Left kidney (tissue), 2 donors: ENCODE measurements around the gene FOXI1. TPM values are rescaled to one million over a fixed set of nuclear protein-coding genes. Genes with fewer than 3 reads are reported as not detected.
A peak's percentile ranks its signal among the peaks of the same experiment; 100 is the strongest.
"Not testable (repeated sequence)": the region's sequence is repeated elsewhere in the genome, so short reads cannot be mapped to it uniquely, and the experiment has no call there.

ENCODE experiments used
- DNase-seq: peaks from one replicate; pipeline ENCODE4 v3.0.0-alpha.2; 2013
- polyA plus RNA-seq: library from polyadenylated mRNA; unstranded; fragments of 120-200 nt; gene quantifications from one replicate; pipeline ENCODE4 v1.2.1, GENCODE V29; 2013; ENCODE audit not compliant: insufficient read length

Gene FOXI1
- polyA plus RNA-seq, 1 donor, result 4.8 TPM

DNA sequence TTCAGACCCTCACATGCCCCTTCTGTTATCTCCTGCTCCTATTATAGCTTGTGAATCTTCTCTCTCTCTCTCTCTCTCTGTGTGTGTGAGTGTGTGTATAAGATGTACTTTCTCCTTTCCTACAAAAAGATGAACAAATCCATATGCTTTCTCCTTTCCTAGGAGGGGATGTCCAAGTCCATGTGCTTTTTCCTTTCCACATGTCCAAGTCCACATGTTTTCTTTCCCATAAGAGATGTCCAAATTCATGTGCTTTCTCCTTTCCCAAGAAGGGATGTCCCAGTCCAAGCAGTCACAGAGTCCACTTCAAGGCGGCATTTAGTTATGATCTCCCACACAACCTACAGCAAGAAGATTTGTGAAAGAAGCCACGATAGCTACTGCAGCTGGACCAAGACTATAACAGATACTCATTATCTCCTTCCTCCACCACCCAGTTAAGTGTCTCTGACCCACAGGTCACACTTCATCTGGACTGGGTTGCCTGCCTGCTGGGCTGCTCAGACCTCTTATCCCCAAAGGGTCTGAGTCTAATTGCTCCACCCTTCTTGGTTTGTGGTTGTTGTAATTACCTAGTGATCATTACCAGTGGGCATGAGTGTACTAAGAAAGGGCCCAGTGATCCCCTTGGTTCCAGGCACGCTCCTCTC is 18.4 kb upstream of the FOXI1 start:
- no peak for DNase-seq

GRCh38 chr5:170092455-170093101 is 13.1 kb upstream of the FOXI1 start:
- no peak for DNase-seq

- DNase-seq, result not testable (repeated sequence)
These were observed 11.4 kb upstream of the FOXI1 start for GRCh38 chr5:170094329-170094728.

DNA sequence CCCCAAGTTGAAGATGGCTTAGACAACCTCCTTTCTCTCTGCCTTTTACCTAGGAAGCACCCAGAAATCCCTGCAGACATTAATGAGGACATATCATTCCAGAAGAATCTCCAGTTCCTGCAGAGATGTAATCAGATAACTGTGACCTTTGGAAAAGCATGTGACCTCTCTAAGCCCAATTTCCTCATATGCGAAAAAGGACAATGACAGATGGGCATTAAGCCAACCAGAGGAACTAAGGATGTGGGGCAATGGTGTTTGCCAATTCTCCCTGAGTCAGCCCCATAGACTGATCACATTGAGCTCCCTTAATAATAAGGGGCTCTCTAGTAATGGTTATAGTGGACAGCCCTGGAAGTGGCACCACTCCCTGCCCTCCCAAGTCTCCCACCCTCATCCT is 10.1 kb upstream of the FOXI1 start:
- DNase-seq, result no peak

DNA sequence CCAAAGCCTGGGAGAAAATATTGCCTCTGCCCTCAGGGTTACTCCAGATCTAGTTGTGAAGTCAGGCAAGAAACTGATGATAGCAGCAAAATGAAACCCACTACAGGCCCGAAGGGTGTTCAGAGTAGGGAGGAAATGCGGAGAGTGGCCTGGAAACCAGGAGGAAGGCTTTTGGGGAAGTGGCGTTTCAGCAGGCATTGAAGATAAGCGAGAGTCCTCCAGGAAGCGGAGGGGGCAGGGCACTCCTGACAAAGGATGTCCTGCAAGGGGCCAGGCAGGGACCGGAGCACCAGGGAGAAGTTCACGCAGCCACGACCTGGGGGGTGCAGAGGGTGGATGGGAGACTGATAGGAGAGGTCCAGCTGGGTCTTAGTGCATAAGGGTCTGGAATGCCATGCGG is 7.8 kb upstream of the FOXI1 start:
- no peak for DNase-seq

GRCh38 chr5:170100066-170100943 is 5.4 kb upstream of the FOXI1 start:
- DNase-seq, result peak; percentile 92

DNA sequence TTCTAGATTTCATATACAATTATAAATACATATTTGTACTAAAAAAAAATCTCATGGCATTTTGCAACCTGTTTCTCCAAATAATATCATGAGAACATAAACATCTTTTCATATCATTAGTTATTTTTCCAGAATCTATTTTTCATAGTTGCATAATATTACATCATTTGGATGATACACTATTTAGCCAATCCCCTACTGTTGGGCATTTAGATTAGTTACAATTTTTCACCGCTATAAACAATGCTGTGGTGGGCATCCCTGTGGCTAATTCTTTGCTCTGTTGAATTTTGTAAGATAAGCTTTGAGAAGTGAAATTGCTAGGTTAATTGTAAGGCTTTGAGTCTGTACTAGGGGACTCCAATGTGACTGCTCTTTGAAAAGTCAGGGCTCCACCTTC is 2.2 kb upstream of the FOXI1 start:
- no peak for DNase-seq

- DNase-seq, result no peak
These were observed 1.4 kb upstream of the FOXI1 start for GRCh38 chr5:170104299-170104698.

DNA sequence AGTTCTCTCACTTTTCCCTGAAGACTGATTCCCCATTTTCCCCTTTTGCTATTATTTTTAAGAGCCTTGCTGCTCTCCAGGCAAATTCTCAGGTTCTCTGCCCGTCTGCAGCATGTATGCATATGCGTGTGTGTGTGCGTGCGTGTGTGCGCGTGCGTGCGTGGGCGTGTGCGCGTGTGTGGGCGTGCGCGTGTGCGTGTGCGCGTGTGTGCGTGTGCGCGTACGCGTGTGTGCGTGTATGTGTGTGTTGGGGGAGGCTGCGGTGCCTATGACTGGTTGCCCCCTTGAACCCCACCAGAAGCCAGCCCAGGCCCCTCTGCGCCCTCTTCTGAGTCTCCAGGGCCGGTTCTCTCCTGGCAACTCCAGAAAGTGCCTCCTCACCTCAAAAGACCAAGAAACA is 987 bp upstream of the FOXI1 start:
- DNase-seq, result no peak

DNA sequence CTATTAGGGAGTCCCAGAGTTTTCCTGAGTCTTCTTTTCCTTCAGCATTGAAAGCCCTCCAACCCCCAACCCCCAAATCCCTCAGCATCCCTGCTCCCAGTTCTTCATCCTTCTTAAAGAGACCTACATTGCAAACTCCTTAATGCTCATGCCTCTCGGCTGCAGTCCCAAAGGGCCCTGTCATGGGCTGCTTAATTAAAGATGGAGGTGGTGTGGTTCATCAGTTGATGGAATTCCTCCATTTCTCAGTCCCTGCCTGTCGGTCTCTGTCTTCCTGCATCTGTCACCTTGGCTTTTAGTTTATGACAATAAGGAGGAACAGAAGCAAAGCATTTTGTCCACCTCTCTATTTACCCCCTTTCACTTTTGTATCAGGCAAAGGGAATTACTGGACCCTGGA is 2.0 kb downstream of the FOXI1 start:
- DNase-seq, result no peak

GRCh38 chr5:170108266-170108785 is 2.6 kb downstream of the FOXI1 start:
- DNase-seq, result no peak

- DNase-seq, result no peak
These were observed 3.6 kb downstream of the FOXI1 start for GRCh38 chr5:170109059-170110031.

DNA sequence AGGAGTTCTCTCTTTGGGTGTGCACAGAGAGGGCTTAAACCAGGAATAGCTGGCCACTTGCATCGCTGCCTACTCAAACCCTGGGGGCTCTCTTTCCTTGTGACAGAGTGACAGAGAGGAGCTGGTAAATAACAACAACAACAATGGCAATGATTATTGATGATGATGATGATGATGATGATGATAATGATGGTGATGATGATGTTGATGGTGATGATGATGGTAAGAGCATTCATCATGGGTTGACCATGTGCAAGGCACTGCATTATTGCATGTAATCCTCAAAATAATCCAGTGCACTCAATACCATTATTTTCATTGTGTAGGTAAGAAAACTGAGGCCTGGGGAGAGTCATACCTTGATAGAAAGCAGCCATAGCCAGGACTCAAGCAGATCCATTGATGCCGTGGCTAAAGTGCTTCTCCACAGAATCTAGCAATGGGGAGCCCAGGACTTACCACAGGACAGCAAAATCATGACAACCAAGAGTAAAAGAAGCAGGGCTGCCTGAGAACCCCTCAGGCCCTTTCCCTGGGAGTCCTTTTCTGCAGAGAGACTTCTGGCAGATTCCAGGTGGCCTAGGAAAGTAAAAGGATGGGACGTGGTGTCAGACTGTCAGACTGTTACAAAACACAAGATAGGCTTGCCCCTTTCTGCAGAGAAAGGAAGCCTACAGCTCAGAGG is 4.8 kb downstream of the FOXI1 start:
- no peak for DNase-seq

GRCh38 chr5:170111088-170111785 is 5.5 kb downstream of the FOXI1 start:
- no peak for DNase-seq

DNA sequence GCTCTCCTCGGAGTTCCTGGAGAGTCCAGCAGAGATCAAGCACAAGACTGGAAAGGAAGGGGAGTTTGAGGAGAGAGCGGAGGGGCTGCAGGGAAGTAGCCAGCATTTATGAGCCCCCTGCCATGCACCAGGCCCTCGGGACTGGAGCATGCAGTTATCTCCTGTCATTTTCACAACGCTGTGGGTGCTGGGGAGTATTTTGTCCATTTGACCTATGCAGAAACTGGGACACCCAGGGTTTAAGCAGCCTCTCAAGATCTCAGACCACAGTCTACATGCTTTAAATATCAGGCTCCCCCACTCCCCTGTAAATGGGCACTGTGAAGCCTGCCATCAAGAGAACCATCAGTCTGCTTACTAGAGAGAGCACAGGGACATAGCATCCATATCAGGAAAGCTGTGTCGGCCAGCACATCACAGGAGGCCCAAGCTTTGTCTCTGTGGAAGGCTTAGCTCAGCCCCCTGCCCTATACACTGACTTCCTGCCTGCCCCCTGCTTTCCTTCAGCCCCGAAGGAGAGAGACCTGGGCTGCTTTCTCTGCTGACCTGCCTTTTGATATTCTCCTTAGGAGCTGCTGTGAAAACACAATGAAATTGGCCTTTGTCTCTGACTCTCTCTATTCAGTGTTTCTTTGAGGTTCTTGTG is 7.3 kb downstream of the FOXI1 start:
- no peak for DNase-seq

GRCh38 chr5:170113522-170113900 is 7.8 kb downstream of the FOXI1 start:
- no peak for DNase-seq

DNA sequence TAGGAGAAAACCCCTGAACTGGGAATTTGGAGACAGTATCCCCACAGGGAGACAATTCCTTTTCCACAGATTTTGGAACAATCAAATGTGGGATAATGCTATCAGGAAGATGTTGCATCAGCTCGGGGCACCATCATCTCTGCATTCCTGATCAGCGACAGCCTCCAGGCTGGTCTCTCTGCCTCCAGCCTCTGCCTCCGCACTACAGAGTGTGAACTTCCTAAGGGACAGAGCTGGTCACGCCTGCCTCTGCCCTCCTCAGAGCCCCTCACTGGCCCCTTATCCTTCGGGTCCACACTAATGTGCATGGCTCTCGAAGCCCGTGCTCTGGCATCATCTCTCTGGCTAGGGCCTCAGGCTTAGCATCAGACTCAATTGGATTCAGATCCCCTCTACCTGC is 8.6 kb downstream of the FOXI1 start:
- DNase-seq, result no peak

DNA sequence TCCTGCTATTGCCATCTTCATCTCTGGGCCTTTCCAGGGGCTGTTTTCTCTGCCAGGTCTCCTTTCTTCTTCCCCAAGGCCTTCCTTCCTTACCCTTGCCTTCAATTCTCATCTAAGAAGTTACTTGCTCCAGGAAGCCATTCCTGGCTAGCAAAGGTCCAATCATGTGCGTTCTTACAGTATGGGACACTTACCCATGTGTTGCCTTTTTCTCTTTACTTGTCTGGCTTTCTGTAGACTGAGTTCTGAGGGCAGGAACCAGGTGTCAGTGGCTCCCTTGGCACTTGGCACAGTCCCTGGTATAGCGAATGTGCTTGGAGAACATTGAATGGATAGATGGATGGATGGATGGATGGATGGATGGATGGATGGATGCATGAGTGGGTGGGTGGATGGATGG is 10.2 kb downstream of the FOXI1 start:
- DNase-seq, result no peak

DNA sequence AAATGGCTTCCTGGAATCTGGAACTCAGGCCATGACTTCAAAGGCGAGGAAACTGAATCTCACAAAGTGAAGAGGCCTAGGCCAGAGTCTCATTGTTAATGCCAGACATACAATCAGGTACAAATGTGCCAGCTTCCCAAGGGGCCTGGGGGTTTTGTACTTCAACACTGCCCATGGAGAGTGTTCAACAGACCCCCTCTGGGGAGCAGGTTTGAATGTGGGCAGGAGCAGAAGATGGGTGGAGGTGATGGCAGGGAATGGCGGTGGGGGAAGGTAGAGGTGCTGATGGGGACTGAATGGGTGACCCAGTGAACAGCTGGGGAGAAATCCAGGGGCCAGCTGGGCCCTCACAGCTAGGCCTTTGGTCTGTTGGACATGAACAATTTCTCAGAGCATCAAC is 12.0 kb downstream of the FOXI1 start:
- no peak for DNase-seq

GRCh38 chr5:170120576-170120975 is 14.9 kb downstream of the FOXI1 start:
- no peak for DNase-seq
